OCI-LY1 (cell line): ENCODE measurements around the gene DNAH1.

Experiments used
- H2AFZ ChIP-seq: fragments of 200-600 bp; sonication (generic), shearing (Covaris generic); 2 replicates; pipeline ENCODE4 v1.6.0; 2014; ENCODE audit warnings: antibody characterized with exemption, mild to moderate bottlenecking, low read length
- H3F3A ChIP-seq: fragments of 200-600 bp; sonication (generic), shearing (Covaris generic); 2 replicates; pipeline ENCODE4 v1.6.0; 2014; ENCODE audit warnings: mild to moderate bottlenecking, antibody characterized with exemption, low read length, moderate library complexity; ENCODE audit not compliant: insufficient read depth
- H3K27ac ChIP-seq: fragments of 200-600 bp; sonication (generic); 2 replicates; pipeline ENCODE4 v1.5.1; 2014; ENCODE audit warnings: low read length, mixed run types, mild to moderate bottlenecking, low read depth; ENCODE audit not compliant: poor library complexity, severe bottlenecking
- H3K27me3 ChIP-seq: fragments of 200-600 bp; sonication (generic); 2 replicates; pipeline ENCODE4 v1.6.0; 2014; ENCODE audit warnings: antibody characterized with exemption, mild to moderate bottlenecking, low read length, moderate library complexity; ENCODE audit not compliant: insufficient read depth
- H3K36me3 ChIP-seq: fragments of 200-600 bp; sonication (generic); 2 replicates; pipeline ENCODE4 v1.6.1; 2014; ENCODE audit warnings: mild to moderate bottlenecking, antibody characterized with exemption, low read length, moderate library complexity, mixed read lengths; ENCODE audit not compliant: insufficient read depth
- H3K4me1 ChIP-seq: fragments of 200-600 bp; sonication (generic); 2 replicates; pipeline ENCODE4 v1.5.1; 2014; ENCODE audit warnings: mild to moderate bottlenecking, low read length, moderate library complexity; ENCODE audit not compliant: insufficient read depth, severe bottlenecking
- H3K4me2 ChIP-seq: fragments of 200-600 bp; sonication (generic), shearing (Covaris generic); 2 replicates; pipeline ENCODE4 v1.6.1; 2014; ENCODE audit warnings: low read length
- H3K4me3 ChIP-seq: fragments of 200-600 bp; sonication (generic); 2 replicates; pipeline ENCODE4 v1.5.1; 2014; ENCODE audit warnings: low read length, low read depth, mild to moderate bottlenecking, mixed read lengths; ENCODE audit not compliant: poor library complexity, severe bottlenecking
- H3K79me2 ChIP-seq: fragments of 200-600 bp; shearing (Covaris generic); 2 replicates; pipeline ENCODE4 v1.6.1; 2016; ENCODE audit warnings: mixed run types, low read length, mixed read lengths; ENCODE audit not compliant: insufficient read depth
- H3K9ac ChIP-seq: fragments of 200-600 bp; sonication (generic), shearing (Covaris generic); 2 replicates; pipeline ENCODE4 v1.6.1; 2014; ENCODE audit warnings: mild to moderate bottlenecking, low read length, mixed read lengths
- H3K9me2 ChIP-seq: fragments of 200-600 bp; sonication (generic), shearing (Covaris generic); 2 replicates; pipeline ENCODE4 v1.6.1; 2014; ENCODE audit warnings: low read depth, mild to moderate bottlenecking, low read length, mixed read lengths
- H3K9me3 ChIP-seq: fragments of 200-600 bp; shearing (Covaris generic); 2 replicates; pipeline ENCODE4 v1.6.1; 2014; ENCODE audit warnings: low read length, mixed read lengths
- H4K20me1 ChIP-seq: fragments of 200-600 bp; sonication (generic), shearing (Covaris generic); 2 replicates; pipeline ENCODE4 v1.6.0; 2016; ENCODE audit warnings: mild to moderate bottlenecking, low read length; ENCODE audit not compliant: insufficient read depth
- CTCF ChIP-seq: fragments of 200-600 bp; sonication (generic), shearing (Covaris generic); IDR thresholded peaks from 2 replicates; pipeline ENCODE4 v1.5.1; 2017; ENCODE audit warnings: mild to moderate bottlenecking, antibody characterized with exemption, low read length, moderate library complexity, mixed read lengths
- EZH2 ChIP-seq: fragments of 200-600 bp; sonication (generic), shearing (Covaris generic); IDR thresholded peaks from 2 replicates; pipeline ENCODE4 v1.8.0; 2017; ENCODE audit warnings: borderline replicate concordance, mixed run types, mild to moderate bottlenecking, antibody characterized with exemption, low read length, moderate library complexity, mixed read lengths

DNAH1 gene

DNA sequence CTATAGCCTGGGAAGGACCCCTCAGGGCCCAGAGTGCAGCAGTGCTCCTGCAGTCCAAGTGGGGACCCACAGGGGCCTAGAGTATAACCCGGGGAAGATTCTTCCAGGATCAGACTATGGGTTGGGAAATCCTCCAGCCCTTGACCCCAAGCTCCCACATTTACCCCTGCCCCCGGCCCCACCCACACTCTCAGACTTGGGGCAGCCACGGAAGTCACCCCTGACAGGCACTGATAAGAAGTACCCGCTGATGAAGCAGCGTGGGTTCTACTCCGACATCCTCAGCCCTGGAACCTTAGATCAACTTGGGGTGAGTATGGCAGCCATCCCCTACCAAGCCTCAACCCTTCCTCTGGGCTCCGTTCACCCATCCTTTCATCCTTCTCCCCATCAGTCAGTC, 6.3 kb downstream of the DNAH1 start:
- peaks cover 24% of the 10 kb centered on the region; the same call in 1 of the 2 replicates for H3K27me3 ChIP-seq
- H4K20me1 ChIP-seq, result no peaks in the 10 kb centered on the region
- H3K4me1 ChIP-seq, result peaks cover 7% of the 10 kb centered on the region
- H3K36me3 ChIP-seq, result no peaks in the 10 kb centered on the region
- no peaks in the 10 kb centered on the region for H3F3A ChIP-seq
- H3K4me2 ChIP-seq, result no peak overlapping the region
- H3K9ac ChIP-seq, result no peak overlapping the region
- TF ChIP-seq EZH2, result no peak
- H3K9me3 ChIP-seq, result no peaks in the 10 kb centered on the region
- H3K27ac ChIP-seq, result no peak overlapping the region
- no peaks in the 10 kb centered on the region for H3K79me2 ChIP-seq
- no peak overlapping the region for H3K4me3 ChIP-seq
- no peaks in the 10 kb centered on the region for H3K9me2 ChIP-seq
- no peak overlapping the region for H2AFZ ChIP-seq

DNA sequence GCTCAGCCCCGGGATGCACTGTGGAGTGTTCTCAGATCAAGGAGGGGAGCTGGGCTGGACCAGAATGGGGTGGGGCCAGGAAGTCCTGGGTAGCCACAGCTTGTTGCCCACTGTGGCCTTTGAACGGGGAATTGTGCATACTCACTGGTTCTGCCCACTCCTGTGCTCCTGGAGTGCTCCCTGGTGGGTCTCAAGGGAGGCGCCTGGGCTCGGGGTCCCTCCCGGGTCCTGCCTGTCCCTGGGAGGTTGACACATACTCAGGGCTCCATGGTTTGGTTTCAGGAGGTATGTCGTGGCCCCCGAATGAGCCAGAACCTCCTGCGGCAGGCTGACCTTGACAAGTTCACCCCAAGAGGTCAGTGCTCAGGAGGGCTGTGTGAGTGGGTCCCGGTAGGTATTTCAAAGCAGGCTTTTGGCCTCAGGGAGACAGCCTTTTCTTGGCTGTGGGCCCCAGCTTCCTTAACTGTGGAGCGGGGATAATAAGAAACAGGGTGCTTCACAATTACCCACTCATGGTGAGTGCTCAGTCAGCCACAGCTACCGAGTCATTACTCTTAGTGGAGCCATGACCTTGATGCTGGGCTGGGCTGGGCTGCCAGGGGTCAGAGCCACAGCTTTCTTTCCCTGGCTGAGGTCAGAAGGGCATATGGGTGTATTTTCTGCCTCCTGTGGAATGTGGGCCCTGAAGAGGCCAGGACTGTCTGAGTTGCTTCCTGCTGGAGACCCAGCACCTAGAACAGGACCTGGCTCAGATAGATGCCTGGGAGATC, 7.6 kb downstream of the DNAH1 start:
- TF ChIP-seq CTCF (no peak), EZH2 (no peak)
- Histone ChIP-seq H2AFZ (no peak overlapping the region), H3K9ac (no peak overlapping the region), H3K9me3 (no peaks in the 10 kb centered on the region), H3K79me2 (no peaks in the 10 kb centered on the region), H3K4me1 (no peaks in the 10 kb centered on the region), H3F3A (no peaks in the 10 kb centered on the region), H3K4me3 (no peak overlapping the region), H3K27me3 (peaks cover 20% of the 10 kb centered on the region; the same call in 1 of the 2 replicates), H4K20me1 (no peaks in the 10 kb centered on the region), H3K4me2 (no peak overlapping the region), H3K36me3 (no peaks in the 10 kb centered on the region), H3K27ac (no peak overlapping the region), H3K9me2 (no peaks in the 10 kb centered on the region)

DNA sequence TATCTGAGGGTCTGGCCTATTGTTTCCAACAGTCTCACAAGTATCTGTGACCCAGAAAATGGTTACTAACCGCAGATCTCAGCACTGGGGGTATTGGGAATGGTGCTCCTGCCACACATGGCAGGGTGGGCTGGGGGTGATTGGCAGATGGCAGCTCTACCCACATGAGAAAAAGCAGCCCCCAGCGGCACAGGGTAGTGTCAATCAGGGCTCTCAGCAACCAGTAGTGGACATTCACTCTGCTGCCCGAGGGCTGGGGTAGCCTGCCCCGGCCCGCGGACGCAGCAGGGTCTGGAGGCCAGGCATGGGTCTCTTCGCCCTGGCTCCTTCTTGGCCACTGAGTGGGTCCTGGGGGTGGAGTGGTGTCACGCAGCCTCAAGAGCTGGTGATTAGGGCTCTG, 8.6 kb downstream of the DNAH1 start:
- no peak overlapping the region for H2AFZ ChIP-seq
- H3F3A ChIP-seq, result no peaks in the 10 kb centered on the region
- no peaks in the 10 kb centered on the region for H3K9me2 ChIP-seq
- H3K9me3 ChIP-seq, result no peaks in the 10 kb centered on the region
- no peak overlapping the region for H3K27ac ChIP-seq
- H4K20me1 ChIP-seq, result no peaks in the 10 kb centered on the region
- no peak for TF ChIP-seq EZH2
- no peak for TF ChIP-seq CTCF
- H3K9ac ChIP-seq, result no peak overlapping the region
- no peak overlapping the region for H3K4me3 ChIP-seq
- peaks cover 20% of the 10 kb centered on the region; the same call in 1 of the 2 replicates for H3K27me3 ChIP-seq
- H3K4me2 ChIP-seq, result no peak overlapping the region
- no peaks in the 10 kb centered on the region for H3K36me3 ChIP-seq
- no peaks in the 10 kb centered on the region for H3K4me1 ChIP-seq
- no peaks in the 10 kb centered on the region for H3K79me2 ChIP-seq

DNA sequence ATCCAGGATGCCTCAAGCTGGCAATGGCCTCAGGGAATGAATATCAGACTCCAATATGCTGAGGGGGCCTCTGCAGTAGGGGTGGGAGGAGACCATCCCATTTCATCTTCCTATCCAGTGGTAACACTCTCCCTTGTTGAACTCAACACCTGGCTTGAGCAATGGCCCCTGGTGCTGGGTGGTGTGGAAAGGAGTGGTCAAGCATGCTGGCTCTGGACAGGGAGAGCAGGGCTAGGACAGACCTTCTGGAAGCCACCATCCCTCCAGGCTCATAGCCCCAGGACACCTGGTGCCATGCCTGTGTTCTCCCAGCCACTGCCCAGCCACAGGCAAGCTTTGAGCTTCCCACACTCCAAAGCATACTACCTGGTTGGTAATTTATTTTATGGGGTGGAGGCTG, 9.6 kb downstream of the DNAH1 start:
- no peaks in the 10 kb centered on the region for H3F3A ChIP-seq
- no peaks in the 10 kb centered on the region for H3K9me2 ChIP-seq
- peaks cover 20% of the 10 kb centered on the region; the same call in 1 of the 2 replicates for H3K27me3 ChIP-seq
- no peak overlapping the region for H2AFZ ChIP-seq
- no peaks in the 10 kb centered on the region for H3K79me2 ChIP-seq
- no peak overlapping the region for H3K4me3 ChIP-seq
- no peak overlapping the region for H3K9ac ChIP-seq
- H3K9me3 ChIP-seq, result no peaks in the 10 kb centered on the region
- H3K27ac ChIP-seq, result no peak overlapping the region
- no peak for TF ChIP-seq CTCF
- TF ChIP-seq EZH2, result no peak
- H3K4me1 ChIP-seq, result no peaks in the 10 kb centered on the region
- H3K4me2 ChIP-seq, result no peak overlapping the region
- H4K20me1 ChIP-seq, result no peaks in the 10 kb centered on the region
- no peaks in the 10 kb centered on the region for H3K36me3 ChIP-seq
